ENCODE data around the gene CSF1R. TPM values are rescaled to one million over a fixed set of nuclear protein-coding genes. Genes with fewer than 3 reads are reported as not detected.

The CSF1R gene
- total and polyA plus RNA-seq, 2 of the 8 experiments (the other 6 are each of a cell fraction or from before 2014, with no cell fraction given), result 0.12 TPM; not detected in 1

DNA sequence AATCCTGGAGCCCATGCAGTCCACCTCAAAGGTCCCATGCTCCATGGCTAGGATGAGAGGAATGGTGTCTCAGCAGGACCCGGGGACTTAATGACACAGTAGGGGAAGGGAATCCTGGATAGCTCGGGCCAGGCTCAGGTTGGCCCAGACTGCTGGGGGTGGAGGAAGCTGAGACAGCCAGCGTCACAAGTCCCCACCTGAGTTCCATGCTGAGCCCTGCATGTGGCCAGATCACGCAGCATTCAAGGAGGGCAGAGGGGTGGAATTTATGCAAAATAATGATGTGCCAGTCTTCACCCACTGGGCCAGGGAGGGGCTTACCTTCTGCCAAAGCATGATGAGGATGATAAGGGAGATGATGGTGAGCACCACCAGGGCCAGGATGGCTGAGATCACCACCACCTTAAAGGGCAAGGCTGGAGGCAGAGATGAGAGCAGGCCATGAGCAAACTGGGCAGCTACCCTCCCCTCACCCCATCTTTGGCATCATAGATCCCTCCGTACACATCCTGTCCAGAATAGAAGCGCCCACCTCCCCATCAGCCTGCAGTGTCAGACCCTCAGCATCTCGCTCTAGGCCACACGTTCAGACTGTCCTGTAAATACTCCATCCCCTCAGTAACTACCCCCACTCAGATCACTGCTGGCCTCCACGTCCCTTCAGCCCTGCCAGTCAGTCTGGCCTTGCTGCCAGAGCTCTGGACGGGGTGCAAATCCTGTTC lies 40.0 kb upstream of the CSF1R start (continued):
- TF ChIP-seq GTF2F1 (IDR thresholded peaks at IDR 0.05; ENCODE audit: borderline replicate concordance, low read depth, low read length) (no peak), KDM5A (IDR thresholded peaks at IDR 0.05; ENCODE audit: low read length) (no peak), RFX5 (IDR thresholded peaks at IDR 0.05; ENCODE audit: borderline replicate concordance, low read depth, low read length) (no peak), TBP (IDR thresholded peaks at IDR 0.05; ENCODE audit: low read depth, low read length) (no peak), NRF1 (IDR thresholded peaks at IDR 0.05; ENCODE audit: low read depth, low read length) (no peak)
- TF ChIP-seq, protein P1, sequence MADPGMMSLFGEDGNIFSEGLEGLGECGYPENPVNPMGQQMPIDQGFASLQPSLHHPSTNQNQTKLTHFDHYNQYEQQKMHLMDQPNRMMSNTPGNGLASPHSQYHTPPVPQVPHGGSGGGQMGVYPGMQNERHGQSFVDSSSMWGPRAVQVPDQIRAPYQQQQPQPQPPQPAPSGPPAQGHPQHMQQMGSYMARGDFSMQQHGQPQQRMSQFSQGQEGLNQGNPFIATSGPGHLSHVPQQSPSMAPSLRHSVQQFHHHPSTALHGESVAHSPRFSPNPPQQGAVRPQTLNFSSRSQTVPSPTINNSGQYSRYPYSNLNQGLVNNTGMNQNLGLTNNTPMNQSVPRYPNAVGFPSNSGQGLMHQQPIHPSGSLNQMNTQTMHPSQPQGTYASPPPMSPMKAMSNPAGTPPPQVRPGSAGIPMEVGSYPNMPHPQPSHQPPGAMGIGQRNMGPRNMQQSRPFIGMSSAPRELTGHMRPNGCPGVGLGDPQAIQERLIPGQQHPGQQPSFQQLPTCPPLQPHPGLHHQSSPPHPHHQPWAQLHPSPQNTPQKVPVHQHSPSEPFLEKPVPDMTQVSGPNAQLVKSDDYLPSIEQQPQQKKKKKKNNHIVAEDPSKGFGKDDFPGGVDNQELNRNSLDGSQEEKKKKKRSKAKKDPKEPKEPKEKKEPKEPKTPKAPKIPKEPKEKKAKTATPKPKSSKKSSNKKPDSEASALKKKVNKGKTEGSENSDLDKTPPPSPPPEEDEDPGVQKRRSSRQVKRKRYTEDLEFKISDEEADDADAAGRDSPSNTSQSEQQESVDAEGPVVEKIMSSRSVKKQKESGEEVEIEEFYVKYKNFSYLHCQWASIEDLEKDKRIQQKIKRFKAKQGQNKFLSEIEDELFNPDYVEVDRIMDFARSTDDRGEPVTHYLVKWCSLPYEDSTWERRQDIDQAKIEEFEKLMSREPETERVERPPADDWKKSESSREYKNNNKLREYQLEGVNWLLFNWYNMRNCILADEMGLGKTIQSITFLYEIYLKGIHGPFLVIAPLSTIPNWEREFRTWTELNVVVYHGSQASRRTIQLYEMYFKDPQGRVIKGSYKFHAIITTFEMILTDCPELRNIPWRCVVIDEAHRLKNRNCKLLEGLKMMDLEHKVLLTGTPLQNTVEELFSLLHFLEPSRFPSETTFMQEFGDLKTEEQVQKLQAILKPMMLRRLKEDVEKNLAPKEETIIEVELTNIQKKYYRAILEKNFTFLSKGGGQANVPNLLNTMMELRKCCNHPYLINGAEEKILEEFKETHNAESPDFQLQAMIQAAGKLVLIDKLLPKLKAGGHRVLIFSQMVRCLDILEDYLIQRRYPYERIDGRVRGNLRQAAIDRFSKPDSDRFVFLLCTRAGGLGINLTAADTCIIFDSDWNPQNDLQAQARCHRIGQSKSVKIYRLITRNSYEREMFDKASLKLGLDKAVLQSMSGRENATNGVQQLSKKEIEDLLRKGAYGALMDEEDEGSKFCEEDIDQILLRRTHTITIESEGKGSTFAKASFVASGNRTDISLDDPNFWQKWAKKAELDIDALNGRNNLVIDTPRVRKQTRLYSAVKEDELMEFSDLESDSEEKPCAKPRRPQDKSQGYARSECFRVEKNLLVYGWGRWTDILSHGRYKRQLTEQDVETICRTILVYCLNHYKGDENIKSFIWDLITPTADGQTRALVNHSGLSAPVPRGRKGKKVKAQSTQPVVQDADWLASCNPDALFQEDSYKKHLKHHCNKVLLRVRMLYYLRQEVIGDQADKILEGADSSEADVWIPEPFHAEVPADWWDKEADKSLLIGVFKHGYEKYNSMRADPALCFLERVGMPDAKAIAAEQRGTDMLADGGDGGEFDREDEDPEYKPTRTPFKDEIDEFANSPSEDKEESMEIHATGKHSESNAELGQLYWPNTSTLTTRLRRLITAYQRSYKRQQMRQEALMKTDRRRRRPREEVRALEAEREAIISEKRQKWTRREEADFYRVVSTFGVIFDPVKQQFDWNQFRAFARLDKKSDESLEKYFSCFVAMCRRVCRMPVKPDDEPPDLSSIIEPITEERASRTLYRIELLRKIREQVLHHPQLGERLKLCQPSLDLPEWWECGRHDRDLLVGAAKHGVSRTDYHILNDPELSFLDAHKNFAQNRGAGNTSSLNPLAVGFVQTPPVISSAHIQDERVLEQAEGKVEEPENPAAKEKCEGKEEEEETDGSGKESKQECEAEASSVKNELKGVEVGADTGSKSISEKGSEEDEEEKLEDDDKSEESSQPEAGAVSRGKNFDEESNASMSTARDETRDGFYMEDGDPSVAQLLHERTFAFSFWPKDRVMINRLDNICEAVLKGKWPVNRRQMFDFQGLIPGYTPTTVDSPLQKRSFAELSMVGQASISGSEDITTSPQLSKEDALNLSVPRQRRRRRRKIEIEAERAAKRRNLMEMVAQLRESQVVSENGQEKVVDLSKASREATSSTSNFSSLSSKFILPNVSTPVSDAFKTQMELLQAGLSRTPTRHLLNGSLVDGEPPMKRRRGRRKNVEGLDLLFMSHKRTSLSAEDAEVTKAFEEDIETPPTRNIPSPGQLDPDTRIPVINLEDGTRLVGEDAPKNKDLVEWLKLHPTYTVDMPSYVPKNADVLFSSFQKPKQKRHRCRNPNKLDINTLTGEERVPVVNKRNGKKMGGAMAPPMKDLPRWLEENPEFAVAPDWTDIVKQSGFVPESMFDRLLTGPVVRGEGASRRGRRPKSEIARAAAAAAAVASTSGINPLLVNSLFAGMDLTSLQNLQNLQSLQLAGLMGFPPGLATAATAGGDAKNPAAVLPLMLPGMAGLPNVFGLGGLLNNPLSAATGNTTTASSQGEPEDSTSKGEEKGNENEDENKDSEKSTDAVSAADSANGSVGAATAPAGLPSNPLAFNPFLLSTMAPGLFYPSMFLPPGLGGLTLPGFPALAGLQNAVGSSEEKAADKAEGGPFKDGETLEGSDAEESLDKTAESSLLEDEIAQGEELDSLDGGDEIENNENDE (IDR thresholded peaks at IDR 0.05; ENCODE audit: insufficient replicate concordance, low read length), result no peak
- TF ChIP-seq, protein P2, sequence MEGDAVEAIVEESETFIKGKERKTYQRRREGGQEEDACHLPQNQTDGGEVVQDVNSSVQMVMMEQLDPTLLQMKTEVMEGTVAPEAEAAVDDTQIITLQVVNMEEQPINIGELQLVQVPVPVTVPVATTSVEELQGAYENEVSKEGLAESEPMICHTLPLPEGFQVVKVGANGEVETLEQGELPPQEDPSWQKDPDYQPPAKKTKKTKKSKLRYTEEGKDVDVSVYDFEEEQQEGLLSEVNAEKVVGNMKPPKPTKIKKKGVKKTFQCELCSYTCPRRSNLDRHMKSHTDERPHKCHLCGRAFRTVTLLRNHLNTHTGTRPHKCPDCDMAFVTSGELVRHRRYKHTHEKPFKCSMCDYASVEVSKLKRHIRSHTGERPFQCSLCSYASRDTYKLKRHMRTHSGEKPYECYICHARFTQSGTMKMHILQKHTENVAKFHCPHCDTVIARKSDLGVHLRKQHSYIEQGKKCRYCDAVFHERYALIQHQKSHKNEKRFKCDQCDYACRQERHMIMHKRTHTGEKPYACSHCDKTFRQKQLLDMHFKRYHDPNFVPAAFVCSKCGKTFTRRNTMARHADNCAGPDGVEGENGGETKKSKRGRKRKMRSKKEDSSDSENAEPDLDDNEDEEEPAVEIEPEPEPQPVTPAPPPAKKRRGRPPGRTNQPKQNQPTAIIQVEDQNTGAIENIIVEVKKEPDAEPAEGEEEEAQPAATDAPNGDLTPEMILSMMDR (IDR thresholded peaks at IDR 0.05; ENCODE audit: control extremely low read depth in 1 of 3, insufficient read depth in 1 of 3, low read depth in 1 of 3, low read length in 3 of 3), result no peak
